BE2C (cell line): ENCODE measurements around the gene MKLN1.
A peak's percentile ranks its signal among the peaks of the same experiment; 100 is the strongest.

Experiments
- DNase-seq: peaks from one replicate; pipeline ENCODE4 v3.0.0-alpha.2; 2020
- H3K27me3 ChIP-seq: fragments of 250-450 bp; sonication (Bioruptor Pico); 2 replicates; pipeline ENCODE4 v1.5.1; 2020; ENCODE audit warnings: mild to moderate bottlenecking
- H3K36me3 ChIP-seq: fragments of 250-450 bp; sonication (Bioruptor Pico); 2 replicates; pipeline ENCODE4 v1.5.1; 2020; ENCODE audit warnings: mild to moderate bottlenecking
- H3K4me1 ChIP-seq: fragments of 250-450 bp; sonication (Bioruptor Pico); 2 replicates; pipeline ENCODE4 v1.5.1; 2020
- H3K4me3 ChIP-seq: 2 replicates; pipeline ENCODE4 v1.5.1; 2011; ENCODE audit warnings: low read depth, low read length
- H3K9me3 ChIP-seq: fragments of 250-450 bp; sonication (Bioruptor Pico); 2 replicates; pipeline ENCODE4 v1.5.1; 2020
- CTCF ChIP-seq: IDR thresholded peaks from 2 replicates; pipeline ENCODE4 v1.5.1; 2012; ENCODE audit warnings: mild to moderate bottlenecking, low read depth, low read length

Gene MKLN1

GRCh38 chr7:131322061-131322460 is 5.6 kb upstream of the MKLN1 start:
- Histone ChIP-seq H3K36me3 (no peaks in the 10 kb centered on the region), H3K4me1 (no peaks in the 10 kb centered on the region), H3K4me3 (no peak overlapping the region), H3K9me3 (no peaks in the 10 kb centered on the region), H3K27me3 (no peaks in the 10 kb centered on the region)
- no peak for DNase-seq
- TF ChIP-seq CTCF, result no peak

GRCh38 chr7:131322861-131323260 is 4.8 kb upstream of the MKLN1 start:
- Histone ChIP-seq H3K27me3 (no peaks in the 10 kb centered on the region), H3K4me1 (no peaks in the 10 kb centered on the region), H3K36me3 (no peaks in the 10 kb centered on the region), H3K9me3 (no peaks in the 10 kb centered on the region), H3K4me3 (no peak overlapping the region)
- DNase-seq, result no peak
- no peak for TF ChIP-seq CTCF

GRCh38 chr7:131325179-131325840 is 2.4 kb upstream of the MKLN1 start:
- Histone ChIP-seq H3K36me3 (no peaks in the 10 kb centered on the region), H3K4me1 (no peaks in the 10 kb centered on the region), H3K9me3 (no peaks in the 10 kb centered on the region), H3K4me3 (no peak overlapping the region), H3K27me3 (no peaks in the 10 kb centered on the region)
- DNase-seq, result no peak
- no peak for TF ChIP-seq CTCF

DNA sequence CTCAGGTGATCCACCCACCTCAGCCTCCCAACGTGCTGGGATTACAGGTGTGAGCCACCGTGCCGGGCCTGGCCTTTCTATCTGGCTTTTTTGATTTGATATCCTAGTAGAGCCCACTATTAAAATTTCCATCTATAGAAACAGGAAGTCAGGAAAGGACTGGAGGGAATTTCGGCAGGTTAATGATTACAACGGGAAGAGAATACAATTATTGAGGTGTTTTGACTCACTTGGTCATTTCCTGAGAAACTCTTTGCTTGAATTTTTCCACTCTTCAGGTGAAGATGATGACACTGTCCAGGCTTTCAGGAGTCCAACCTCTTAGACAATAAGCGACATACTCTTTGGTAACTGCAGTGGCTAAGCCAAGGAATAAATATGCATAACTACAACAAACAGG is 1.1 kb upstream of the MKLN1 start:
- no peak for TF ChIP-seq CTCF
- Histone ChIP-seq H3K4me3 (peak overlapping the region; percentile 89), H3K4me1 (no peaks in the 10 kb centered on the region), H3K9me3 (no peaks in the 10 kb centered on the region), H3K36me3 (no peaks in the 10 kb centered on the region), H3K27me3 (no peaks in the 10 kb centered on the region)
- DNase-seq, result no peak

- no peak for TF ChIP-seq CTCF
These were observed 539 bp upstream of the MKLN1 start for GRCh38 chr7:131327049-131327625.

More at GRCh38 chr7:131327049-131327625, 539 bp upstream of the MKLN1 start:
- H3K27me3 ChIP-seq, result no peaks in the 10 kb centered on the region
- H3K4me3 ChIP-seq, result peak overlapping the region; percentile 89
- DNase-seq, result peak; percentile 34
- H3K9me3 ChIP-seq, result no peaks in the 10 kb centered on the region
- H3K36me3 ChIP-seq, result no peaks in the 10 kb centered on the region
- no peaks in the 10 kb centered on the region for H3K4me1 ChIP-seq
